HepG2 (cell line): ENCODE data around the gene C5AR1. TPM values are rescaled to one million over a fixed set of nuclear protein-coding genes. Genes with fewer than 3 reads are reported as not detected.
A peak's percentile ranks its signal among the peaks of the same experiment; 100 is the strongest.

Experiments
- BCL3 ChIP-seq: sonication (generic); formaldehyde crosslinking; IDR thresholded peaks from 2 replicates; pipeline ENCODE4 v1.5.1; 2020; ENCODE audit warnings: mild to moderate bottlenecking, missing genetic modification reagents, moderate library complexity
- ELK4 ChIP-seq: sonication (generic); formaldehyde crosslinking; IDR thresholded peaks from 2 replicates; pipeline ENCODE4 v1.9.0; 2021; ENCODE audit warnings: missing genetic modification reagents, borderline replicate concordance
- NFE2L1 ChIP-seq: sonication (generic); formaldehyde crosslinking; IDR thresholded peaks from 2 replicates; pipeline ENCODE4 v1.4.0; 2020; ENCODE audit warnings: missing genetic modification reagents, mild to moderate bottlenecking, borderline replicate concordance
- REL ChIP-seq: sonication (generic); formaldehyde crosslinking; conservative IDR thresholded peaks from 2 replicates; pipeline ENCODE4 v1.8.0; 2022; ENCODE audit warnings: mild to moderate bottlenecking, missing genetic modification reagents, moderate library complexity
- SSRP1 ChIP-seq: IDR thresholded peaks from 2 replicates; pipeline ENCODE4 v1.6.1; 2016; ENCODE audit warnings: control low read depth
- UBTF ChIP-seq: sonication (generic); formaldehyde crosslinking; IDR thresholded peaks from 2 replicates; pipeline ENCODE4 v1.4.0; 2020; ENCODE audit warnings: mild to moderate bottlenecking, missing genetic modification reagents
- ZNF441 ChIP-seq: sonication (generic); formaldehyde crosslinking; IDR thresholded peaks from 2 replicates; pipeline ENCODE4 v1.7.0; 2021; ENCODE audit warnings: missing genetic modification reagents, borderline replicate concordance
- ZNF652 ChIP-seq: IDR thresholded peaks from 2 replicates; pipeline ENCODE4 v1.6.1; 2016; ENCODE audit warnings: low read depth, borderline replicate concordance
- ZNF720 ChIP-seq: sonication (generic); formaldehyde crosslinking; IDR thresholded peaks from 2 replicates; pipeline ENCODE4 v1.4.0; 2020; ENCODE audit warnings: missing genetic modification reagents
- ZNF878 ChIP-seq: sonication (generic); formaldehyde crosslinking; IDR thresholded peaks from 2 replicates; pipeline ENCODE4 v1.8.1; 2023; ENCODE audit warnings: mild to moderate bottlenecking, missing genetic modification reagents, moderate library complexity
- polyA plus RNA-seq, 8 experiments: library from polyadenylated mRNA; depleted of rRNA in 3 of 8; stranded (reverse) in 7 of 8; unstranded in 1 of 8; fragments of >200 nt; fragmentation: Illumina TruSeq in 4 of 8; extraction: Trizol in 4 of 8; gene quantifications; 2 replicates each; pipeline versions ENCODE4 v1.2.1 to v1.2.3, GENCODE V29; 2011 to 2016; ENCODE audit warnings: low read depth in 4 of 8, missing spikeins in 1 of 8, mixed read lengths in 1 of 8; ENCODE audit not compliant: insufficient read depth in 1 of 8
- total RNA-seq, 5 experiments: library from RNA; depleted of rRNA; stranded (reverse); fragments of >200 nt; fragmentation: Illumina TruSeq; extraction: Trizol; gene quantifications; 2 replicates each; pipeline ENCODE4 v1.2.3, GENCODE V29; 2016; ENCODE audit warnings: low read depth in 1 of 5
- TF ChIP-seq, protein P1 (sequence below): sonication (generic); formaldehyde crosslinking; IDR thresholded peaks from 2 replicates; pipeline ENCODE4 v1.4.0; 2020; ENCODE audit warnings: mild to moderate bottlenecking, missing genetic modification reagents
- TF ChIP-seq, protein P2 (sequence below): sonication (generic); formaldehyde crosslinking; IDR thresholded peaks from 2 replicates; pipeline ENCODE4 v1.5.1; 2020; ENCODE audit warnings: missing genetic modification reagents, mild to moderate bottlenecking, borderline replicate concordance
- TF ChIP-seq, protein P3 (sequence below): IDR thresholded peaks from 2 replicates; pipeline ENCODE4 v1.6.1; 2016; ENCODE audit warnings: low read depth
- TF ChIP-seq, protein P4 (sequence below): sonication (generic); formaldehyde crosslinking; IDR thresholded peaks from 2 replicates; pipeline ENCODE4 v1.5.1; 2020; ENCODE audit warnings: missing genetic modification reagents, mild to moderate bottlenecking, borderline replicate concordance

The C5AR1 gene
- total and polyA plus RNA-seq, 2 of the 13 experiments (the other 11 are each of a cell fraction or from before 2014, with no cell fraction given): 0.07 to 1.6 TPM

DNA sequence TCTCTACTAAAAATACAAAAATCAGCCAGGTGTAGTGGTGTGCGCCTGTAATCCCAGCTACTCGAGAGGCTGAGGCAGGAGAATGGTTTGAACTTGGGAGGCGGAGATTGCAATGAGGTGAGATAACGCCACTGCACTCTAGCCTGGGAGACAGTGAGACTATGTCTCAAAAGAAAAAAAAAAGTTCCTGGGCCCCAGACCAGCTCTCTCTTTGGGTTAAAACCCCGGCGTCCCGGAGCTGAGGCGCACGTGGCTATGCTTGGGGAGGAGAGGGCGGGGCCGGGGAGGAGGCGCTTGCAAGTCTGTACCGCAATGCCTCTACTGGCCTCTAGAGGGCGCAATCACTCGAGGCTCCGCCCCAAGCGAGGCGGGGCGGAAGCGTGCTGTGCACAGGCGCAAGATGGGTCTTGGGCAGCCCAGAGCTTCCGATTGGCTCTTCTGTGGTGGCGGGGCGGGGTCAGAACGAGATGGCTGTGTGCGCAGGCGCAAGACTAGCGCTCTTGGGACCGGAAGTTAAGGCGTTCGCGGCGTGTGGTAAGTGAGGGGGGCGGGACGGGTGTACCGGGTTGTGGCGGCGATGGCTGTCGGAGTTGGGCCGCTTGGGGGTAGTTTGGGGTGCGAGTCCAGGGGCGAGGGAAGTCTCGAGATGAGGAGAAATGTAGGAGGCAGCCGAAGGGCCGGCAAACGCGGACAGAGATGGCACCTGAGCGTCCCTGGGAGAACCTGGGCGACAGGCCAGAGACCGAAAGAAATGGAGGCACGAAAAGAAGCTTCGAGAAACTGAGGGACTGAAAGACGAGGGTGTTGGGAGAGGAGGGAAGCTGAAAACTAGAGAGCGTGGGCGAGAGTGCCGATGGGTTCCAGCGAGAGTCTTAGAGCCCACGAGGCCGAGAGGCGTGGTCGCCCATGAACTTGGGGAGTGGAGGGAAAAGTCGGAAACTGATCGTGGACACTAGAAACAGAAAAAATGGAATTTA lies 39.4 kb downstream of the C5AR1 start, which contains the start of gene DHX34 (continued):
- TF ChIP-seq, protein P1, sequence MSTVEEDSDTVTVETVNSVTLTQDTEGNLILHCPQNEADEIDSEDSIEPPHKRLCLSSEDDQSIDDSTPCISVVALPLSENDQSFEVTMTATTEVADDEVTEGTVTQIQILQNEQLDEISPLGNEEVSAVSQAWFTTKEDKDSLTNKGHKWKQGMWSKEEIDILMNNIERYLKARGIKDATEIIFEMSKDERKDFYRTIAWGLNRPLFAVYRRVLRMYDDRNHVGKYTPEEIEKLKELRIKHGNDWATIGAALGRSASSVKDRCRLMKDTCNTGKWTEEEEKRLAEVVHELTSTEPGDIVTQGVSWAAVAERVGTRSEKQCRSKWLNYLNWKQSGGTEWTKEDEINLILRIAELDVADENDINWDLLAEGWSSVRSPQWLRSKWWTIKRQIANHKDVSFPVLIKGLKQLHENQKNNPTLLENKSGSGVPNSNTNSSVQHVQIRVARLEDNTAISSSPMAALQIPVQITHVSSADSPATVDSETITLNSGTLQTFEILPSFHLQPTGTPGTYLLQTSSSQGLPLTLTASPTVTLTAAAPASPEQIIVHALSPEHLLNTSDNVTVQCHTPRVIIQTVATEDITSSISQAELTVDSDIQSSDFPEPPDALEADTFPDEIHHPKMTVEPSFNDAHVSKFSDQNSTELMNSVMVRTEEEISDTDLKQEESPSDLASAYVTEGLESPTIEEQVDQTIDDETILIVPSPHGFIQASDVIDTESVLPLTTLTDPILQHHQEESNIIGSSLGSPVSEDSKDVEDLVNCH (CRISPR knock-in tag): no peak
- TF ChIP-seq REL (CRISPR knock-in tag): no peak
- TF ChIP-seq, protein P2, sequence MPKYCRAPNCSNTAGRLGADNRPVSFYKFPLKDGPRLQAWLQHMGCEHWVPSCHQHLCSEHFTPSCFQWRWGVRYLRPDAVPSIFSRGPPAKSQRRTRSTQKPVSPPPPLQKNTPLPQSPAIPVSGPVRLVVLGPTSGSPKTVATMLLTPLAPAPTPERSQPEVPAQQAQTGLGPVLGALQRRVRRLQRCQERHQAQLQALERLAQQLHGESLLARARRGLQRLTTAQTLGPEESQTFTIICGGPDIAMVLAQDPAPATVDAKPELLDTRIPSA (CRISPR knock-in tag): peak; percentile 27; the same call in 1 of the 2 replicates
- TF ChIP-seq ZNF441 (CRISPR knock-in tag): no peak
- no peak for TF ChIP-seq ZNF878
- no peak for TF ChIP-seq UBTF
- TF ChIP-seq, protein P3, sequence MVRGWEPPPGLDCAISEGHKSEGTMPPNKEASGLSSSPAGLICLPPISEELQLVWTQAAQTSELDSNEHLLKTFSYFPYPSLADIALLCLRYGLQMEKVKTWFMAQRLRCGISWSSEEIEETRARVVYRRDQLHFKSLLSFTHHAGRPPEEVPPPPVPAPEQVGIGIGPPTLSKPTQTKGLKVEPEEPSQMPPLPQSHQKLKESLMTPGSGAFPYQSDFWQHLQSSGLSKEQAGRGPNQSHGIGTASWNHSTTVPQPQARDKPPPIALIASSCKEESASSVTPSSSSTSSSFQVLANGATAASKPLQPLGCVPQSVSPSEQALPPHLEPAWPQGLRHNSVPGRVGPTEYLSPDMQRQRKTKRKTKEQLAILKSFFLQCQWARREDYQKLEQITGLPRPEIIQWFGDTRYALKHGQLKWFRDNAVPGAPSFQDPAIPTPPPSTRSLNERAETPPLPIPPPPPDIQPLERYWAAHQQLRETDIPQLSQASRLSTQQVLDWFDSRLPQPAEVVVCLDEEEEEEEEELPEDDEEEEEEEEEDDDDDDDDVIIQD (CRISPR knock-in tag): 0 out of 2 replicates have a peak, but pooled peaks have one; percentile 61
- 0 out of 2 replicates have a peak, but pooled peaks have one; percentile 13 for TF ChIP-seq BCL3 (CRISPR knock-in tag)
- TF ChIP-seq NFE2L1 (CRISPR knock-in tag): no peak
- no peak for TF ChIP-seq ZNF720 (CRISPR knock-in tag)
- TF ChIP-seq, protein P4, sequence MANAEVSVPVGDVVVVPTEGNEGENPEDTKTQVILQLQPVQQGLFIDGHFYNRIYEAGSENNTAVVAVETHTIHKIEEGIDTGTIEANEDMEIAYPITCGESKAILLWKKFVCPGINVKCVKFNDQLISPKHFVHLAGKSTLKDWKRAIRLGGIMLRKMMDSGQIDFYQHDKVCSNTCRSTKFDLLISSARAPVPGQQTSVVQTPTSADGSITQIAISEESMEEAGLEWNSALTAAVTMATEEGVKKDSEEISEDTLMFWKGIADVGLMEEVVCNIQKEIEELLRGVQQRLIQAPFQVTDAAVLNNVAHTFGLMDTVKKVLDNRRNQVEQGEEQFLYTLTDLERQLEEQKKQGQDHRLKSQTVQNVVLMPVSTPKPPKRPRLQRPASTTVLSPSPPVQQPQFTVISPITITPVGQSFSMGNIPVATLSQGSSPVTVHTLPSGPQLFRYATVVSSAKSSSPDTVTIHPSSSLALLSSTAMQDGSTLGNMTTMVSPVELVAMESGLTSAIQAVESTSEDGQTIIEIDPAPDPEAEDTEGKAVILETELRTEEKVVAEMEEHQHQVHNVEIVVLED (CRISPR knock-in tag): peak; percentile 73
- TF ChIP-seq ELK4 (CRISPR knock-in tag): no peak
- TF ChIP-seq SSRP1 (CRISPR knock-in tag): no peak
- TF ChIP-seq ZNF652 (CRISPR knock-in tag): no peak
